BJ (cell line): ENCODE measurements around the gene TMEM178B. TPM values are rescaled to one million over a fixed set of nuclear protein-coding genes. Genes with fewer than 3 reads are reported as not detected.

Experiments used
- CTCF ChIA-PET: fragments of 350-600 bp; formaldehyde crosslinking; extraction: SDS; loops from one replicate; lab custom pipeline; 2021; ENCODE audit warnings: antibody characterized with exemption, inconsistent platforms; lab: Yijun Ruan, JAX
- POLR2A ChIA-PET: fragments of 300-600 bp; sonication (Branson Sonifier 250); formaldehyde crosslinking; extraction: SDS; loops from one replicate; lab custom pipeline; 2021; ENCODE audit warnings: antibody characterized with exemption; lab: Charles Lee
- DNase-seq: peaks from one replicate; pipeline ENCODE4 v3.0.0-alpha.2; 2011; ENCODE audit warnings: low read depth
- H3K27me3 ChIP-seq: 2 replicates; pipeline ENCODE4 v1.6.0; 2011; ENCODE audit warnings: low read length; ENCODE audit not compliant: control insufficient read depth, insufficient read depth
- H3K36me3 ChIP-seq: 2 replicates; pipeline ENCODE4 v1.5.1; 2011; ENCODE audit warnings: low read length; ENCODE audit not compliant: control insufficient read depth, insufficient read depth
- H3K4me3 ChIP-seq: 2 replicates; pipeline ENCODE4 v1.5.1; 2011; ENCODE audit warnings: low read depth, mild to moderate bottlenecking, control low read depth, low read length
- polyA plus RNA-seq: library from polyadenylated mRNA; depleted of rRNA; stranded (reverse); fragments of >200 nt; gene quantifications from 2 replicates; pipeline ENCODE4 v1.2.3, GENCODE V29; 2011
- TF ChIP-seq, protein P1 (sequence below): IDR thresholded peaks from 2 replicates; pipeline ENCODE4 v1.5.1; 2011; ENCODE audit warnings: low read depth, mild to moderate bottlenecking, control low read depth, inconsistent platforms, low read length, moderate library complexity; ENCODE audit not compliant: insufficient read depth

TMEM178B gene
- polyA plus RNA-seq, 1 experiment = 0.43 TPM

DNA sequence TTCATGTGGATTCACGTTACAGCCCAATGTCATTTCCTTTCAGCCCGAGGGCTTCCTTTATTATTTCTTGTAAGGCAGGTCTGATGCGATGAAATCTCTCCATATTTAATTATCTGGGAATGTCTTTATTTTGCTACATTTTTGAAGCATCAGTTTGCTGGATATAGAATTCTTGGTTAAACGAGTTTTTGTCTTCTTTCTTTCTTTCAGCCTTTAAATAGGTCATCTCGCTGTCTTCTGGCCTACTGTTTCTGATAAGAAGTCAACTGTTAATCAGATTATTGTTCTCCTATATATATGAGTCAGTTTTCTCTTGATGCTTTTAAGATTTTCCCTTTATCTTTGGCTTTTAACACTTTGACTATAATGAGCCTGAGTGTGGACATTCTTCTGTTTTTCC, 184.7 kb downstream of the TMEM178B start:
- DNase-seq = no peak
- CTCF ChIA-PET = no interaction called here
- H3K27me3 ChIP-seq = no peaks in the 10 kb centered on the region
- TF ChIP-seq, protein P1, sequence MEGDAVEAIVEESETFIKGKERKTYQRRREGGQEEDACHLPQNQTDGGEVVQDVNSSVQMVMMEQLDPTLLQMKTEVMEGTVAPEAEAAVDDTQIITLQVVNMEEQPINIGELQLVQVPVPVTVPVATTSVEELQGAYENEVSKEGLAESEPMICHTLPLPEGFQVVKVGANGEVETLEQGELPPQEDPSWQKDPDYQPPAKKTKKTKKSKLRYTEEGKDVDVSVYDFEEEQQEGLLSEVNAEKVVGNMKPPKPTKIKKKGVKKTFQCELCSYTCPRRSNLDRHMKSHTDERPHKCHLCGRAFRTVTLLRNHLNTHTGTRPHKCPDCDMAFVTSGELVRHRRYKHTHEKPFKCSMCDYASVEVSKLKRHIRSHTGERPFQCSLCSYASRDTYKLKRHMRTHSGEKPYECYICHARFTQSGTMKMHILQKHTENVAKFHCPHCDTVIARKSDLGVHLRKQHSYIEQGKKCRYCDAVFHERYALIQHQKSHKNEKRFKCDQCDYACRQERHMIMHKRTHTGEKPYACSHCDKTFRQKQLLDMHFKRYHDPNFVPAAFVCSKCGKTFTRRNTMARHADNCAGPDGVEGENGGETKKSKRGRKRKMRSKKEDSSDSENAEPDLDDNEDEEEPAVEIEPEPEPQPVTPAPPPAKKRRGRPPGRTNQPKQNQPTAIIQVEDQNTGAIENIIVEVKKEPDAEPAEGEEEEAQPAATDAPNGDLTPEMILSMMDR = no peak
- H3K36me3 ChIP-seq = no peaks in the 10 kb centered on the region
- no peak overlapping the region for H3K4me3 ChIP-seq
- POLR2A ChIA-PET = no interaction called here

DNA sequence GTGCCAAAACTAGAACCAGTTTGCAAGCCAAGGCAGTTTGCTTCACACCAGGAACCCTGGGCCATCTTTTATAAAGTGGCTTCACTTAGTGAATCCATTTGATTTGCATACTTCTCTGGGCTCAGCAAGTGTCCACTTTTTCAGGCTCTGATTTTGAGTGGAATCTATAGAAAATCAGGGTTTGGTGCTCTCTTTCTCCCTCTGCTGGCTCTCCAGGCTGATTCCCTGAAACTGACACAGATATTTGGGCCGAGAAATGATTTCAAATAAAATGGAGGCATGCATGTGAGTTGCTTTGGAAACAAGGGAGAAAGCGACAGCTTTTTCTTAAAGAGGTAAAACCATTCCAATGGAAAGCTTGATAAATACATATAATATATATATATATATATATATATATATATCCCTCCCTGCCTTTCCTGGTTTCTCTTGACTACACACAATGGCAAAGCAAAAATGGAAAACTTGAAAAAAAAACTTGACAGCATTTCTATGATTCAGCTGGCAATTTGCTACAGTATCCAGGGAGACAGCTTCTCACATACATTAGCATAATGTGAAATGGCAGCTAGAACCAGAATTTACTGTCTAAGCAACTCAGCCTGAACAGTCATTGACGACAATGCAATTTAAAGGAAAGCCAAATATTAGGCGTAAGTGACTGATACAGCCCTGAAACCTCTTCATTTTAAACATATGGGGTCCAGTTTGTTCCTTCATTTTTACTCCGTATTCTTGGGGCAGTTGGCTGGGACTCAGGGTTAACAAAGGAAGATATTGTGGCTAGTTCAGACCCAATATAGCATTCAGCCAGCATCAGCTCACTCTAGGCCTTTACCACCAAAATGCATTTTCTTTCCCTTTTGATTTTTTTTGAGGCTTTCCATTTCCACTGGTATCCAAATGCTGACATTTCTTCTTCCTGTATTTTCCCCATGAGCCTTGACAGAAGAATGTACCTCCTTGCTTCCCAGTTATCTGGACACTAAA, 188.5 kb downstream of the TMEM178B start:
- no peaks in the 10 kb centered on the region for H3K36me3 ChIP-seq
- ChIA-PET CTCF (no interaction called here), POLR2A (no interaction called here)
- no peaks in the 10 kb centered on the region for H3K27me3 ChIP-seq
- no peak overlapping the region for H3K4me3 ChIP-seq
- TF ChIP-seq, protein P1 = 0 out of 2 replicates have a peak, but pooled peaks have one; percentile 4
- no peak for DNase-seq

DNA sequence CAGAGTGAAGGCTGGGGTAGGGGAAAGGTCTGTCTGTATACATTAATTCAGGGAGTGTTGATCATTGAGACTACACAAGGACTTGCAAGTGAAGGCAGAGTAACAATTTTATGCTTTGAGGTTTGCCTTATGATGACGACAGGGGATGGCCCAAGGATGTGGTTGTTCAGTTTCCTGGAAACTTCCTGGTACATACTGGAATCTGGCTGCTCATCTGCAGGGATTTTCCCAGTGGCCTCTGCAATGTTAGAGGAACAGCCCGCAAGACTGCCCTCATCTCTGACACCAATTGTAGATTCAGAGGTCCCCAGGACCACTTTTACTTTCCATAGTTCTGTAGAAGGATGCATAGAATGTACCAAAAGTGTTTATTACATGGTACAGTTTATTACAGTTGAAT, 189.6 kb downstream of the TMEM178B start:
- no peaks in the 10 kb centered on the region for H3K27me3 ChIP-seq
- TF ChIP-seq, protein P1 = no peak
- no peak for DNase-seq
- ChIA-PET POLR2A (no interaction called here), CTCF (no interaction called here)
- no peaks in the 10 kb centered on the region for H3K36me3 ChIP-seq
- H3K4me3 ChIP-seq = no peak overlapping the region

DNA sequence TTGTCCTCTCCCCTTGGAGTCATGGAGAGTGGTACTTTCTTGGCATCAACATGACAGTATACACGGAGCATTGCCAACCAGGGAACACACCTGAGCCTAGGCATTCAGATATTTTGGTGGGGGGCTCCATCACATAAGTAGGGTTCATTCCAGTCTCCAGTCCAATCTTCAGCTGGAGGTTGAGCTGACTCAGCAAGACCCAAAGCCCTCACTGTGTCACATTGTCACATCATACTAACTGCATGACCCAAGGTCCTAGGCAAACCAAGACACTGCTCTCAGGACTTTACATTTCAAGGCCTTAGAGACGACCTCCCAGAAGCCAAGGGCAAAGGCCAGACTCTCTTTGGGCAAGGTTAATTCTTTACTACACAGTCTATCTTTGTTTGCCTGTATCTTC, 190.1 kb downstream of the TMEM178B start:
- TF ChIP-seq, protein P1 = no peak
- Histone ChIP-seq H3K4me3 (no peak overlapping the region), H3K36me3 (no peaks in the 10 kb centered on the region), H3K27me3 (no peaks in the 10 kb centered on the region)
- no peak for DNase-seq
- ChIA-PET POLR2A (no interaction called here), CTCF (no interaction called here)

DNA sequence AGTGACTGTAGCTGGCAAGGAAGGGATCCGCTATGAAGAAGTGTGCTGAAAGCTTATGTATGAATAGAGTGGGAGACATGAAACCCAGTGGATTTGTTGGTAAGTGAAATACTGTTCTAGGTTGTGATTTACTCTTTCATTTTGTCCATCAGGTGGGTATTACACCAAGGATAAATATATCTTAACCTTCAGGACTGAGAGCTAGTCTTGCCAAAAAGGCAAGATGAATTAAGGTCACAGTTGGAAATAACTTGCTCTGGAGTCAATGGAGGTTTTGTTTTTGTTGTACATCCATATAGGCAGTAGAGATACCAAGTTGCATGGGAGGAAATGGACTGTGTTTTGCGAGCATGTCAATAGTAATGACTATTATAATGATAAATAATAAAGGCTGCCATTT, 190.6 kb downstream of the TMEM178B start:
- Histone ChIP-seq H3K4me3 (no peak overlapping the region), H3K36me3 (no peaks in the 10 kb centered on the region), H3K27me3 (no peaks in the 10 kb centered on the region)
- no peak for DNase-seq
- POLR2A ChIA-PET = no interaction called here
- CTCF ChIA-PET = no interaction called here
- TF ChIP-seq, protein P1 = no peak
